HL-60 (cell line): ENCODE results near the gene GMPR.

Source experiments
- DNase-seq, 2 experiments: peaks; one replicate each; pipeline ENCODE4 v3.0.0-alpha.2; 2010 to 2020; ENCODE audit warnings: low read depth in 1 of 2, low spot score in 1 of 2
- H3K27ac ChIP-seq: fragments of 250-450 bp; sonication (Bioruptor Pico); replicated peaks from 2 replicates; pipeline ENCODE4 v1.5.1; 2020; ENCODE audit warnings: mild to moderate bottlenecking, moderate library complexity
- H3K27me3 ChIP-seq: fragments of 250-450 bp; sonication (Bioruptor Pico); 2 replicates; pipeline ENCODE4 v1.5.1; 2021; ENCODE audit warnings: mild to moderate bottlenecking, moderate library complexity; ENCODE audit not compliant: insufficient read depth, poor library complexity, severe bottlenecking
- H3K4me3 ChIP-seq: replicated peaks from 2 replicates; pipeline ENCODE4 v1.5.1; 2011; ENCODE audit warnings: mild to moderate bottlenecking, control low read depth, low read length; ENCODE audit not compliant: insufficient read depth
- CTCF ChIP-seq: IDR thresholded peaks from one replicate; pipeline ENCODE4 v1.5.1; 2011; ENCODE audit warnings: low read length, control low read depth, inconsistent platforms; ENCODE audit not compliant: insufficient read depth
- GABPA ChIP-seq: IDR thresholded peaks from 2 replicates; pipeline ENCODE4 v1.6.1; 2012; ENCODE audit warnings: low read depth
- POLR2AphosphoS5 ChIP-seq: IDR thresholded peaks from 2 replicates; pipeline ENCODE4 v1.6.1; 2012; ENCODE audit warnings: low read depth
- REST ChIP-seq: IDR thresholded peaks from 2 replicates; pipeline ENCODE4 v1.6.1; 2012; ENCODE audit warnings: low read depth; ENCODE audit not compliant: insufficient replicate concordance
- SPI1 ChIP-seq: IDR thresholded peaks from 2 replicates; pipeline ENCODE4 v1.6.1; 2012; ENCODE audit warnings: low read depth, mild to moderate bottlenecking, borderline replicate concordance

Gene GMPR

GRCh38 chr6:16196984-16197546, 41.3 kb upstream of the GMPR start:
- DNase-seq, result no peak
- TF ChIP-seq SPI1 (no peak), GABPA (no peak), POLR2AphosphoS5 (no peak), REST (no peak), CTCF (no peak)
- Histone ChIP-seq H3K4me3 (no peak overlapping the region), H3K27me3 (peaks cover 4% of the 10 kb centered on the region), H3K27ac (no peak overlapping the region)

GRCh38 chr6:16198061-16198705, 40.2 kb upstream of the GMPR start:
- TF ChIP-seq SPI1 (no peak), POLR2AphosphoS5 (no peak), CTCF (no peak), GABPA (no peak), REST (no peak)
- peaks cover 4% of the 10 kb centered on the region for H3K27me3 ChIP-seq
- H3K27ac ChIP-seq, result no peak overlapping the region
- DNase-seq, result no peak
- H3K4me3 ChIP-seq, result no peak overlapping the region

GRCh38 chr6:16199804-16200203, 38.6 kb upstream of the GMPR start:
- H3K4me3 ChIP-seq, result no peak overlapping the region
- TF ChIP-seq SPI1 (no peak), REST (no peak), CTCF (no peak), GABPA (no peak), POLR2AphosphoS5 (no peak)
- peaks cover 4% of the 10 kb centered on the region for H3K27me3 ChIP-seq
- H3K27ac ChIP-seq, result no peak overlapping the region
- DNase-seq, result no peak
